ENCODE results near the gene OR52R1.
"Not testable (repeated sequence)": the region's sequence is repeated elsewhere in the genome, so short reads cannot be mapped to it uniquely, and the experiment has no call there.

The OR52R1 gene

DNA sequence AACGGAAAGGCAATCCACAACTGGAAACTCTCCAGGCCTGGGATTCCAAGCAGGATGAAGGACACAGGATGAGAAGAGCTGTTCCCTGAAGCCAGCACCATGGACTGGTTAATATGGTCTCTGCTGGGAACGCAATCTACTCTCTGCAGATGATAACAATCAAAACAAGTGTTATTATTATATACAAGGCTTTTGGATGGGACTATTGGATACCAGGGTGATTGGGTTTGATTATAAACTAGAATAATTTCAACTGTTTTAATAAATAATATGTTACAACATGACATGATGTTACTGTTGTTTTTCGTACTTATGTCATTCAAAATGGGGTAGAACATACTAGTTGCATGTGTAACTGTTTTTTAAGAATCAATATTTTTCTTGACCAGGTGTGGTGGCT is at the start of gene OR52R1:
TSS of gene OR52R1 (minus strand) at position 101 of the 400 bp plus-strand sequence. CDS start at position 101, 0 bp downstream.
- H3K9me3 ChIP-seq (ENCODE audit: control insufficient read depth, low read depth, low read length), result no peaks in the 10 kb centered on the region
- no peaks in the 10 kb centered on the region for H3K36me3 ChIP-seq (ENCODE audit: control insufficient read depth, low read depth, low read length)
- no peak within 1 kb of the TSS for H3K9ac ChIP-seq (ENCODE audit: low read length)
- H3K4me3 ChIP-seq (ENCODE audit: low read length), result no peak within 1 kb of the TSS
- no peaks in the 10 kb centered on the region for H3K4me1 ChIP-seq (ENCODE audit: control insufficient read depth, low read depth, low read length)
- H3K27me3 ChIP-seq (ENCODE audit: control insufficient read depth, insufficient read depth, low read length), result no peaks in the 10 kb centered on the region
- no peak within 1 kb of the TSS for H3K27ac ChIP-seq (ENCODE audit: low read length)

DNA sequence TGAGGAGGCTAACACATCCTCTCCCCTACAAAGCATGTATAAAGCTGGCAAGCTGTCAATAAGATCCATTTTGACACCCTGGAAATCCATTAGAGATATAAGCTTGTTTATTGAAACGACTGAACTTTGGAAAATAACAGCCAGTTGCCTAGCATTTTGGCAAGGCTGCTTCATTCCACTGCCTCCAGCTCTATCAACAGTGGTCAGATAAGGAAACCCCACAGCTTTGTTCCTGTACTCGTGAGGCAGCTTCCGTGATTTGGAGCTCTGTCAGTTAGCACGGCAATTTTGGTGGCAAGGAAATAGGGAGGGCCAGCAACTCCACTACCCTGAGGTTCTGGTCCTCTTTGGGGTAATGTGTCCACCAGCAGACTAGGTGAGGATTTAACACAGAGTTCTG is 46.9 kb upstream of the OR52R1 start:
- Histone ChIP-seq H3K27me3 (ENCODE audit: control insufficient read depth, insufficient read depth, low read length) (no peaks in the 10 kb centered on the region), H3K4me1 (ENCODE audit: control insufficient read depth, low read depth, low read length) (no peaks in the 10 kb centered on the region), H3K9me3 (ENCODE audit: control insufficient read depth, low read depth, low read length) (no peaks in the 10 kb centered on the region), H3K36me3 (ENCODE audit: control insufficient read depth, low read depth, low read length) (no peaks in the 10 kb centered on the region), H3K4me3 (ENCODE audit: low read length) (no peak overlapping the region), H3K27ac (ENCODE audit: low read length) (no peak overlapping the region), H3K9ac (ENCODE audit: low read length) (no peak overlapping the region)

DNA sequence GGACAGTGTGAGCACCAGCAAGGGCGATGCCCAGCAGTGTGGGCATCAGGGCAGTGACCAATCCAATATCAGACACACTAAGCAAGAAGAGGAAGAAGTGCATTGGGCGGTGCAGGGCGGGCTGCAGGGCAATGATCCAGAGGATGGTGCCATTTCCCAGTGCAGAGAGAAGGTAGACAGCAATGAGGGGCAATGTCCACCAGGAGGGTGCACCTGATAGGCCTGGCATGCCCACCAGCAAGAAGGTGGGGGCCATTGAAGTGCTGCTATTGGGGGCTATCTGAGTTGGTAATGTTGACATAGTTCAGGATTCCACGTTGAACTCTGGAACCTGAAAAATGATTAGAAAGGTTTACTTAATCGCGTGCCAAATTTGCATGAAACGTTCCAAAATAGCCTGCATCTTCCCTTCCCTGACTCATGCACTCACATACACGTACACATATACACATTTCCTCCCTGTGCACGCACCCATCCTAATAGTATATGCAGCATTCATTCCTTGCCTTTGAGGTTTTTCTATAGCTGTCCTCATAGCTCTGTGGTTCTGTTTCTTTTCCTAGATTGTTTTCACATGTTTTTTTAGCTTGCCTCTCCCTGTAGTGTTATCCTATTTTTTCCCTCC is 44.8 kb upstream of the OR52R1 start, which contains the start of gene OR51S1:
TSS of gene OR51S1 (minus strand) at position 301 of the 625 bp plus-strand sequence. CDS start at position 301, 0 bp downstream.
- H3K27ac ChIP-seq (ENCODE audit: low read length), result no peak within 1 kb of the TSS
- no peaks in the 10 kb centered on the region for H3K36me3 ChIP-seq (ENCODE audit: control insufficient read depth, low read depth, low read length)
- no peaks in the 10 kb centered on the region for H3K27me3 ChIP-seq (ENCODE audit: control insufficient read depth, insufficient read depth, low read length)
- H3K4me1 ChIP-seq (ENCODE audit: control insufficient read depth, low read depth, low read length), result no peaks in the 10 kb centered on the region
- H3K9me3 ChIP-seq (ENCODE audit: control insufficient read depth, low read depth, low read length), result no peaks in the 10 kb centered on the region
- no peak within 1 kb of the TSS for H3K4me3 ChIP-seq (ENCODE audit: low read length)
- no peak within 1 kb of the TSS for H3K9ac ChIP-seq (ENCODE audit: low read length)

DNA sequence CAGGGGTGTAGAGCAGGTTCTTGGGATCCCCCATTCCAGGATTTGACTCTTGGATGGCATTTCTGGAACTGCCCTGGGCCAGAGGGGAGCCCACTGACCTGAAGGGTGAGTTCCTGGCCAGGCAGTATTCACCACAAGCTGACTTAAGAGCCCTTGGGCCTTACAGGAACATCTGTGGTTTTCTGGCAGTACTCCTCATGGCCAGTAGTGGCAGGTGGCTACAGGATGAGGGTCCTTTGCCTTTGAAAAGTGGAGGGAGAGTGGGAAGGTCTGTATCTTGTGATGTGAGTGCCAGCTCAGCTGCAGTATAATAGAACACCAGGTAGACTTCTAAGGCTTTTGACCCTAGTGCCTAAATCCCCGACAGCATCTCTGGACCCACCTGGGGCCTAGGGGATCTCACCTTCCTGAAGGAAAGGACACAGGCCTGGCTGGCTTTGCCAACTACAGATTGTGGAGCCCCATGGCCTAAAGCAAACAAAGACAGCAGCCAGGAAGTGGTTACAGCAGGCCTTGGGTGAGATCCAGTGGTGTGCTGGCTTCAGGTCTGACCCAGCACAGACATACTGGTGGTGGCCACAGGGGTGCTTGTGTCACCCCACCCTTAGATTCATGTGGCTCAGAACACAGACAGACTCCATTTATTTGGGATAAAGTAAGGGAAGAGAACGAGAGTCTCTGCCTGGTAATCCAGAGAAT is 35.8 kb upstream of the OR52R1 start:
- no peak overlapping the region for H3K9ac ChIP-seq (ENCODE audit: low read length)
- H3K36me3 ChIP-seq (ENCODE audit: control insufficient read depth, low read depth, low read length), result no peaks in the 10 kb centered on the region
- no peak overlapping the region for H3K27ac ChIP-seq (ENCODE audit: low read length)
- H3K4me3 ChIP-seq (ENCODE audit: low read length), result no peak overlapping the region
- H3K27me3 ChIP-seq (ENCODE audit: control insufficient read depth, insufficient read depth, low read length), result no peaks in the 10 kb centered on the region
- no peaks in the 10 kb centered on the region for H3K9me3 ChIP-seq (ENCODE audit: control insufficient read depth, low read depth, low read length)
- no peaks in the 10 kb centered on the region for H3K4me1 ChIP-seq (ENCODE audit: control insufficient read depth, low read depth, low read length)

DNA sequence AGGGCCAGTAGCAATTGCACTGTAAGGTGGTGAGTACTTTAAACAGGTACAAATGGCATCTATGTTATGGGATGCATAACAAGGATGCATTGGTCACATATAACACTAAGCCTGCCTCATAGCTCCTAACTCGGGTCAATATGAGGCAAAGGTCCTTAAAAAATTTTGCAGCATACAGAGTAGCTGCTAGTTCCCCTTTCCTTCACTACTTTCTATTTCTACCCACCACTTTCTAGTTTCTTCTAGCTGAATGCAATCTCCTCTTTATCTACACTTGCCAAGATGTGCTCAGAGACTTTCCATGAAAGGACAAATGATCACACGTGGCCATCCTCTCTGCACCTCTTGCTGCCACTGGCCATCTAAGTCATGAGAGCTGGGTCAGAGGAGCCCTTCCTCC is 26.7 kb upstream of the OR52R1 start:
- H3K4me1 ChIP-seq (ENCODE audit: control insufficient read depth, low read depth, low read length), result no peaks in the 10 kb centered on the region
- no peaks in the 10 kb centered on the region for H3K9me3 ChIP-seq (ENCODE audit: control insufficient read depth, low read depth, low read length)
- no peak overlapping the region for H3K9ac ChIP-seq (ENCODE audit: low read length)
- H3K36me3 ChIP-seq (ENCODE audit: control insufficient read depth, low read depth, low read length), result no peaks in the 10 kb centered on the region
- no peak overlapping the region for H3K4me3 ChIP-seq (ENCODE audit: low read length)
- no peak overlapping the region for H3K27ac ChIP-seq (ENCODE audit: low read length)
- H3K27me3 ChIP-seq (ENCODE audit: control insufficient read depth, insufficient read depth, low read length), result no peaks in the 10 kb centered on the region

DNA sequence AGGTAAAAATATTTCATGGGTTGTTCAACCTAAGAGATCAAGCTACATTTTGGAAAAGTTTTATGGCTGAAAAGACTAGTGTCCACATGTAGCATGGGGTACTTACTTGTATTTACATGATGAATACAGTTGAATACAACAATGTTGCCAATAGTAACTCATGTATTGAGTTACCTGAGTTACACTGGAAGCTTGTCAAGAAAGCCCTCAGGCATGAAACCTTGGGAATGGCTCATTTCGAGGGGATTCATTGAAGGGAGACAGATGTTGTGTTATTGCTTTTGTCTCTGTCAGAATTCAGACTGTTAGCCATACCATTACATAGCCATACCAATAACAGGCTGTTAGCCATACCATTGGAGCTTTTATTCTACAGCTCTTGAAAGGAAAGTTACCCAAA is 26.2 kb upstream of the OR52R1 start:
- no peaks in the 10 kb centered on the region for H3K9me3 ChIP-seq (ENCODE audit: control insufficient read depth, low read depth, low read length)

DNA sequence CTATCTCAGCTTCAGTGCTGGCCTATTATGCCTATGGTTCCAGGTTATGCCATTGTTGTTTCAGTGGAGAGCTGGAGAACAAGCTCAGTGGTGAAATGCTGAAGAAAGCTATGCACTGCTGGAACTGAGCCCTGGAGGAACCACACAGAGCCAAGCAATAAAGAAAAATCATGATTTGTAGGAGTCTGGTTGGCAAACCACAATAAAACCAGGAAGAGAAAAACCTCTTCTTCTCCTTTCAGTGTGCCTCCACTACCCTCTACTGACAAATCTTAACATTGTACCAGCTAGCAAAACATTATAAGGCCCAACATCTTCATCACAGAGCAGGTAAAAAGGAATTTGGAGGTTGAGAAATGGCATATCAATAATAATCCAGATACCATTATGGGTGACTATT is 22.2 kb upstream of the OR52R1 start:
- Histone ChIP-seq H3K27me3 (ENCODE audit: control insufficient read depth, insufficient read depth, low read length) (no peaks in the 10 kb centered on the region), H3K9ac (ENCODE audit: low read length) (no peak overlapping the region)

More for the DNA sequence above, 26.2 kb upstream of the OR52R1 start:
- no peak overlapping the region for H3K4me3 ChIP-seq (ENCODE audit: low read length)
- H3K27ac ChIP-seq (ENCODE audit: low read length), result no peak overlapping the region
- no peaks in the 10 kb centered on the region for H3K36me3 ChIP-seq (ENCODE audit: control insufficient read depth, low read depth, low read length)
- no peaks in the 10 kb centered on the region for H3K27me3 ChIP-seq (ENCODE audit: control insufficient read depth, insufficient read depth, low read length)
- H3K9ac ChIP-seq (ENCODE audit: low read length), result no peak overlapping the region
- H3K4me1 ChIP-seq (ENCODE audit: control insufficient read depth, low read depth, low read length), result no peaks in the 10 kb centered on the region

DNA sequence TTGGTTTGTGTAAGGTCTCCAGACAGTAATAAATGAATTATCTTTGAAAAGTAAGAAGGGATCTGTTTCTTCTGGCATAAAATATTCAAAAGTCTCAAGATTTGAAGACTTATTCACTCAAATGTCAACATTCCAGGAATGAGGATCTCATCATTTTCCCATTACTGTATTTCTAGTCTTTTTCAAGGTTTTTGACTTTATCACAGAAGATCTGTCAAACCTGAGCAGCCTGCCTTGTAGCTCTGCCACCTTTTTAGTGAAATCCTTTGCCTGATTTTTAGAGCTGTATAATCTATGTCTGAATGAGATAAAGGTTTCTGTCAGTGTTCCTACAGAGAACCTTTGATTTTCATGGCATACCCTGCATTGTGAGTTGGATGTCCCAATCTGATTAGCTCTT is 21.0 kb upstream of the OR52R1 start:
- Histone ChIP-seq H3K36me3 (ENCODE audit: control insufficient read depth, low read depth, low read length) (no peaks in the 10 kb centered on the region), H3K27ac (ENCODE audit: low read length) (no peak overlapping the region), H3K4me1 (ENCODE audit: control insufficient read depth, low read depth, low read length) (no peaks in the 10 kb centered on the region), H3K4me3 (ENCODE audit: low read length) (no peak overlapping the region), H3K27me3 (ENCODE audit: control insufficient read depth, insufficient read depth, low read length) (no peaks in the 10 kb centered on the region), H3K9me3 (ENCODE audit: control insufficient read depth, low read depth, low read length) (no peaks in the 10 kb centered on the region), H3K9ac (ENCODE audit: low read length) (no peak overlapping the region)

More for the DNA sequence above, 22.2 kb upstream of the OR52R1 start:
- H3K36me3 ChIP-seq (ENCODE audit: control insufficient read depth, low read depth, low read length), result no peaks in the 10 kb centered on the region
- H3K4me1 ChIP-seq (ENCODE audit: control insufficient read depth, low read depth, low read length), result no peaks in the 10 kb centered on the region
- no peak overlapping the region for H3K4me3 ChIP-seq (ENCODE audit: low read length)
- no peaks in the 10 kb centered on the region for H3K9me3 ChIP-seq (ENCODE audit: control insufficient read depth, low read depth, low read length)
- no peak overlapping the region for H3K27ac ChIP-seq (ENCODE audit: low read length)

DNA sequence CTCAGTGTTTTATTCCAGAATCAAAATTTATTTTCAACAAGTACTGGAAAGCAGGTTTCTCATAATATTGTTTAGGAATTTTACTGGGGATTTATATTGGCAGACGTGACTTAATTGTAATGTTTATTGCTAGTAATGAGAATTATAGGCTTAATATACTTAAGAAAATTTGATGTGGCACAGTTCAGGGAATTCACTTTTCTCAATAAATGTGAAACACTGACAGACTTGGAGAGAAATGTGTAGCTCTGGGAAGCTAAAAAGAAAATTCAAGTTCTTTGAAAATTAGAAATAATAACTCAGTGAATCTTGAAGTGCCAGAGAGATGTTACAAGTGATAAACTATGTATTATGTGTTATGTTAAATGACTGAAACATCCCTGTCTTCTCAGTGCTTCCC is 16.8 kb upstream of the OR52R1 start, which contains the start of gene OR51F2:
TSS of gene OR51F2 (plus strand) at position 301 of the 400 bp plus-strand sequence. CDS start 101 bp downstream, outside the sequence.
- H3K4me3 ChIP-seq (ENCODE audit: low read length), result no peak within 1 kb of the TSS
- no peak within 1 kb of the TSS for H3K27ac ChIP-seq (ENCODE audit: low read length)
- no peak within 1 kb of the TSS for H3K9ac ChIP-seq (ENCODE audit: low read length)
- no peaks in the 10 kb centered on the region for H3K4me1 ChIP-seq (ENCODE audit: control insufficient read depth, low read depth, low read length)
- no peaks in the 10 kb centered on the region for H3K27me3 ChIP-seq (ENCODE audit: control insufficient read depth, insufficient read depth, low read length)
- no peaks in the 10 kb centered on the region for H3K36me3 ChIP-seq (ENCODE audit: control insufficient read depth, low read depth, low read length)
- H3K9me3 ChIP-seq (ENCODE audit: control insufficient read depth, low read depth, low read length), result no peaks in the 10 kb centered on the region

DNA sequence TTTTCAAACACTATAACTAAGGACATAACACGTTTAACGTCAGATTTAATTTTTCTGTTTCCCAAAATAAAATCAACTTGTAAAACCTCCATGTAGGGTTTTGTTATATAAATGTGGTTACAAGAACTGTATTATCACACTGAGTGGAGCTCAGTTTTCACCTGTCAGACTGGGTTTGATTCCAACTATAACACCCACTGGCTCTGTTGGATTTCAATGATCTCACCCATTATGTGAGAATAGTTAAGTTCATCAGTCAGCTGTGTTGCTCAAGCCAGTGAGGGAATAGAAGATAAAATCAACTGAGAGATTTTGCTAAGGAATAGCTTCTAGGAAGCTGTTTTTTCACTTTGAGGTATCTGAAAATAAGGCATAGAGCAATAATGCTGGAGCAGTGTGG is 5.1 kb upstream of the OR52R1 start:
- Histone ChIP-seq H3K9me3 (ENCODE audit: control insufficient read depth, low read depth, low read length) (no peaks in the 10 kb centered on the region), H3K27me3 (ENCODE audit: control insufficient read depth, insufficient read depth, low read length) (no peaks in the 10 kb centered on the region), H3K4me3 (ENCODE audit: low read length) (no peak overlapping the region), H3K27ac (ENCODE audit: low read length) (no peak overlapping the region), H3K36me3 (ENCODE audit: control insufficient read depth, low read depth, low read length) (no peaks in the 10 kb centered on the region), H3K4me1 (ENCODE audit: control insufficient read depth, low read depth, low read length) (no peaks in the 10 kb centered on the region), H3K9ac (ENCODE audit: low read length) (no peak overlapping the region)

DNA sequence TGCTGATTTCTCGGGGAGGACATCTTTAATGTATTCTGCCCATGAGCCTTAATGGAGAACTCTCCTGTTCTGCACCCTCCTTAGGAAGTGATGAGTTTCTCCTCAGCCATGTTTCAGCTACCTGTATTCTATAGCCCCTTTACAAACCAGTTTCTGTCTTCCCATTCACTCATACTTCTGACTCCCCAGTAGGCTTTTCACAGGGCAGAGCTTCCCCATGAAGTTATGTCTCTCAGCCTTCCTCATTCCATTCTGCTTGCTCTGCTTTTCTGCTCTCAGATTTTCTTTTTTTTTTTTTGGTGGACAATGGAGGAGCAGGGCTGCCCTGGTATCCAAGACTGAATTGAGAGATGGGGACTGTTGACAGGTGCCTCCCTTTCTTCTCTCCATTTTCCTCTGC is 4.3 kb upstream of the OR52R1 start:
- no peak overlapping the region for H3K9ac ChIP-seq (ENCODE audit: low read length)
- H3K4me3 ChIP-seq (ENCODE audit: low read length), result no peak overlapping the region
- no peaks in the 10 kb centered on the region for H3K9me3 ChIP-seq (ENCODE audit: control insufficient read depth, low read depth, low read length)
- no peaks in the 10 kb centered on the region for H3K4me1 ChIP-seq (ENCODE audit: control insufficient read depth, low read depth, low read length)
- H3K27ac ChIP-seq (ENCODE audit: low read length), result no peak overlapping the region
- no peaks in the 10 kb centered on the region for H3K27me3 ChIP-seq (ENCODE audit: control insufficient read depth, insufficient read depth, low read length)
- no peaks in the 10 kb centered on the region for H3K36me3 ChIP-seq (ENCODE audit: control insufficient read depth, low read depth, low read length)

DNA sequence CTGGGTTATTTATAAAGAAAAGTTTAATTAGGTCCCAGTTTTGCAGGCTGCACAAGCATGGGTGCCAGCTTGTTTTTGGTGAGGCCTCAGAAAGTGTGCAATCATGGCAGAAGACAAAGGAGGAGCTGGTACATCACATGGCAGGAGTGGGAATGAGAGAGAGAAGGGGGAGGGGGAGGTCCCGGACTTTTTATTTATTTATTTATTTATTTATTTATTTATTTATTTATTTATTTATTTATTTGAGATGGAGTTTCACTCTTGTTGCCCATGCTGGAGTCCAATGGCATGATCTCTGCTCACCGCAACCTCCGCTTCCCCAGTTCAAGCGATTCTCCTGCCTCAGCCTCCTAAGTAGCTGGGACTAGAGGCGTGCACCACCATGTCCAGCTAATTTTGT is 2.9 kb downstream of the OR52R1 start:
- H3K27me3 ChIP-seq (ENCODE audit: control insufficient read depth, insufficient read depth, low read length); H3K9me3 ChIP-seq (ENCODE audit: control insufficient read depth, low read depth, low read length); H3K9ac ChIP-seq (ENCODE audit: low read length); H3K4me1 ChIP-seq (ENCODE audit: control insufficient read depth, low read depth, low read length); H3K4me3 ChIP-seq (ENCODE audit: low read length); H3K36me3 ChIP-seq (ENCODE audit: control insufficient read depth, low read depth, low read length); H3K27ac ChIP-seq (ENCODE audit: low read length): not testable (repeated sequence)

Data from iPS-18a (cell line).